Neural cell (in vitro differentiated cells): Measurements from ENCODE around the gene UBL4A.

Experiments
- EP300 ChIP-seq: fragments of 450-650 bp; conservative IDR thresholded peaks from 2 replicates; pipeline ENCODE4 v1.6.1; 2014; ENCODE audit warnings: antibody characterized with exemption, mild to moderate bottlenecking, moderate library complexity; ENCODE audit not compliant: poor library complexity, severe bottlenecking
- MXI1 ChIP-seq: fragments of 450-650 bp; conservative IDR thresholded peaks from 2 replicates; pipeline ENCODE4 v1.6.1; 2014; ENCODE audit warnings: antibody characterized with exemption, mild to moderate bottlenecking; ENCODE audit not compliant: poor library complexity, severe bottlenecking
- POLR2AphosphoS5 ChIP-seq: IDR thresholded peaks from 2 replicates; pipeline ENCODE4 v1.6.1; 2012
- RAD21 ChIP-seq: fragments of 450-650 bp; conservative IDR thresholded peaks from 2 replicates; pipeline ENCODE4 v1.6.1; 2014; ENCODE audit warnings: antibody characterized with exemption, mild to moderate bottlenecking, moderate library complexity
- TAF1 ChIP-seq: IDR thresholded peaks from 2 replicates; pipeline ENCODE4 v1.6.1; 2012; ENCODE audit warnings: low read depth
- TF ChIP-seq, protein P1 (sequence below): fragments of 450-650 bp; IDR thresholded peaks from 2 replicates; pipeline ENCODE4 v1.5.1; 2014; ENCODE audit warnings: antibody characterized with exemption, mild to moderate bottlenecking, moderate library complexity; ENCODE audit not compliant: poor library complexity, severe bottlenecking
- TF ChIP-seq, protein P2 (sequence below): IDR thresholded peaks from 2 replicates; pipeline ENCODE4 v1.6.1; 2012; ENCODE audit warnings: borderline replicate concordance

DNA sequence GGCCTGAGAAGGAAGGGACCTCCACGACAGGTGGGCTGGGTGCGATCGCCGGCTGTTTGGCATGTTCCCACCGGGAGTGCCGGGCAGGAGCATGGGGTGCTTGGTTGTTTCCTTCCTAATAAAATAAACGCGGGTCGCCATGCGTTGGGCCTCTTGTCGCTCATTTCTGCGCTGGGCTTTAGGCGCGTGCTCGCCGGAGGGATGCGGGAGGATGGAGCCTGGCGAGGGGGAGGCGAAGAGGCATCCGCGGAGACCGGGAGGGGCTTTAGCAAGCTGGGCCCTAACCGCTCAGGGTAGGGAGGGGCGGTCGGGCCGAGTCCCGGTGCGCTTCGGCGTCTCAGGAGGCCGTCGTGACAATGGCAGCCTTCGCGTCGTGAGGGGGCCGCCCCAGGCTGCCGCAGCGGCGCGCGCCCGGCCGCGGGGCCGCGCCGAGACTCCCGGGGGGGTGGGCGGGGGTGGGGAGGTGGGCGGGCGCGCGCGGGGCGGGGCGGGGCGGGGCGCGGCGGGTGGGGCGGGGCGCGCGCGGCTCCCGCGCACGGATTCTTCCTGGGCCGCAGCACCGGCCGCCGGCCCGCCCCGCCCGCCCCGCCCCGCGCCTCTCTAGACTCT is 49.9 kb downstream of the UBL4A start:
- no peak for TF ChIP-seq EP300
- TF ChIP-seq TAF1 = no peak
- no peak for TF ChIP-seq RAD21
- TF ChIP-seq, protein P1, sequence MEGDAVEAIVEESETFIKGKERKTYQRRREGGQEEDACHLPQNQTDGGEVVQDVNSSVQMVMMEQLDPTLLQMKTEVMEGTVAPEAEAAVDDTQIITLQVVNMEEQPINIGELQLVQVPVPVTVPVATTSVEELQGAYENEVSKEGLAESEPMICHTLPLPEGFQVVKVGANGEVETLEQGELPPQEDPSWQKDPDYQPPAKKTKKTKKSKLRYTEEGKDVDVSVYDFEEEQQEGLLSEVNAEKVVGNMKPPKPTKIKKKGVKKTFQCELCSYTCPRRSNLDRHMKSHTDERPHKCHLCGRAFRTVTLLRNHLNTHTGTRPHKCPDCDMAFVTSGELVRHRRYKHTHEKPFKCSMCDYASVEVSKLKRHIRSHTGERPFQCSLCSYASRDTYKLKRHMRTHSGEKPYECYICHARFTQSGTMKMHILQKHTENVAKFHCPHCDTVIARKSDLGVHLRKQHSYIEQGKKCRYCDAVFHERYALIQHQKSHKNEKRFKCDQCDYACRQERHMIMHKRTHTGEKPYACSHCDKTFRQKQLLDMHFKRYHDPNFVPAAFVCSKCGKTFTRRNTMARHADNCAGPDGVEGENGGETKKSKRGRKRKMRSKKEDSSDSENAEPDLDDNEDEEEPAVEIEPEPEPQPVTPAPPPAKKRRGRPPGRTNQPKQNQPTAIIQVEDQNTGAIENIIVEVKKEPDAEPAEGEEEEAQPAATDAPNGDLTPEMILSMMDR = no peak
- peak; percentile 74 for TF ChIP-seq POLR2AphosphoS5
- peak; percentile 30 for TF ChIP-seq MXI1
- TF ChIP-seq, protein P2, sequence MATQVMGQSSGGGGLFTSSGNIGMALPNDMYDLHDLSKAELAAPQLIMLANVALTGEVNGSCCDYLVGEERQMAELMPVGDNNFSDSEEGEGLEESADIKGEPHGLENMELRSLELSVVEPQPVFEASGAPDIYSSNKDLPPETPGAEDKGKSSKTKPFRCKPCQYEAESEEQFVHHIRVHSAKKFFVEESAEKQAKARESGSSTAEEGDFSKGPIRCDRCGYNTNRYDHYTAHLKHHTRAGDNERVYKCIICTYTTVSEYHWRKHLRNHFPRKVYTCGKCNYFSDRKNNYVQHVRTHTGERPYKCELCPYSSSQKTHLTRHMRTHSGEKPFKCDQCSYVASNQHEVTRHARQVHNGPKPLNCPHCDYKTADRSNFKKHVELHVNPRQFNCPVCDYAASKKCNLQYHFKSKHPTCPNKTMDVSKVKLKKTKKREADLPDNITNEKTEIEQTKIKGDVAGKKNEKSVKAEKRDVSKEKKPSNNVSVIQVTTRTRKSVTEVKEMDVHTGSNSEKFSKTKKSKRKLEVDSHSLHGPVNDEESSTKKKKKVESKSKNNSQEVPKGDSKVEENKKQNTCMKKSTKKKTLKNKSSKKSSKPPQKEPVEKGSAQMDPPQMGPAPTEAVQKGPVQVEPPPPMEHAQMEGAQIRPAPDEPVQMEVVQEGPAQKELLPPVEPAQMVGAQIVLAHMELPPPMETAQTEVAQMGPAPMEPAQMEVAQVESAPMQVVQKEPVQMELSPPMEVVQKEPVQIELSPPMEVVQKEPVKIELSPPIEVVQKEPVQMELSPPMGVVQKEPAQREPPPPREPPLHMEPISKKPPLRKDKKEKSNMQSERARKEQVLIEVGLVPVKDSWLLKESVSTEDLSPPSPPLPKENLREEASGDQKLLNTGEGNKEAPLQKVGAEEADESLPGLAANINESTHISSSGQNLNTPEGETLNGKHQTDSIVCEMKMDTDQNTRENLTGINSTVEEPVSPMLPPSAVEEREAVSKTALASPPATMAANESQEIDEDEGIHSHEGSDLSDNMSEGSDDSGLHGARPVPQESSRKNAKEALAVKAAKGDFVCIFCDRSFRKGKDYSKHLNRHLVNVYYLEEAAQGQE = no peak
